Stimulated activated CD8-positive, alpha-beta memory T cell treated with anti-CD3 and anti-CD28 coated beads, Interleukin-7, amount 100 ng/mL, for 24 hours (primary cell): ENCODE measurements around the gene MYO1C.

Experiments used
- DNase-seq: peaks from one replicate; pipeline ENCODE4 v3.0.0-alpha.2; 2020; ENCODE audit warnings: low read depth

The MYO1C gene

GRCh38 chr17:1485423-1486376, 6.8 kb downstream of the MYO1C start:
- DNase-seq, result no peak

GRCh38 chr17:1484676-1485422, 7.6 kb downstream of the MYO1C start:
- no peak for DNase-seq

DNA sequence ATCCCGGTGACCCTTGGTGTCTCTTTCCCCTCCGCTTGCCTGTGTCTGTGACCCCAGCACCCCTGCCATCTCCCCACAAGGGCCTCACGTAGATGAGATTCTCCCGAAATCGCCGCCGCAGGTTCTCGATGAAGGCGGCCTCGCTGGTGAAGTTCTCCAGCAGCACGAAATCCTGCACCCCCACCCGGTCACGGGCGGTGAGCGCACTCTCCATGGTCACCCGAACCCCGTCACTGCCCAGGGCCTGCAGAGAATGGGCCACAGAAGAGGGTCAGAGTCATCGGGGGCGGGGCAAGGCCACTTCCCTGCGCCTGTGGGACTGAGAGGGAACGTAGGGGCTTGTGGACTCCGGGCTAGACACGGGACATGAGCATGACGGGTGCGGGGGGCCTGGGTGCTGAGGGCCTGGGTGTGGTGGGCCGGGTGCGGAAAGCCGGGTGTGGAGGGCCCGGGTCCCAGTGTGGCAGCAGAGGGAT, 8.4 kb downstream of the MYO1C start:
- no peak for DNase-seq

- DNase-seq, result no peak
Measured at GRCh38 chr17:1482680-1483079, 9.8 kb downstream of the MYO1C start.

GRCh38 chr17:1481736-1482135, 10.8 kb downstream of the MYO1C start:
- no peak for DNase-seq

- no peak for DNase-seq
Measured at GRCh38 chr17:1480747-1481465, 11.6 kb downstream of the MYO1C start.

DNA sequence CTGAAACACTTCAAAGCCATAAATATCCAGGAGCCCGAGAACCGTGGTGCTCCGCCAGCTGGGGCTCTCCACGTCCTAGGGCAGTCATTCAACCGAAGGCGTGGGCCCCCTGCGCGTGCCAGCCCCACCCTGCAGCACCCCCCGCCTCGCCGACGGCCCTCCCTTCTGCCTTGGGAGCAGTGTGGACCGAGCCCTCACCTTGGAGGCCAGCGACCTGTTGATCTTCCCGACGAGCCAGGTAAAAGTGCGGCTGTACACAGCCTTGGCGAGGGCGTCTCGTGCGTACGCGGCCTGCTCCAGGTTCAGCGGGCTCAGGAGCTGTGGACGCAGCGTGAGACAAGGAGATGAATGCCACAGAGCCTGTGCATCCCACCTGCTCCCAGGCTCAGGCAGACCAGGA, 14.1 kb downstream of the MYO1C start:
- no peak for DNase-seq

DNA sequence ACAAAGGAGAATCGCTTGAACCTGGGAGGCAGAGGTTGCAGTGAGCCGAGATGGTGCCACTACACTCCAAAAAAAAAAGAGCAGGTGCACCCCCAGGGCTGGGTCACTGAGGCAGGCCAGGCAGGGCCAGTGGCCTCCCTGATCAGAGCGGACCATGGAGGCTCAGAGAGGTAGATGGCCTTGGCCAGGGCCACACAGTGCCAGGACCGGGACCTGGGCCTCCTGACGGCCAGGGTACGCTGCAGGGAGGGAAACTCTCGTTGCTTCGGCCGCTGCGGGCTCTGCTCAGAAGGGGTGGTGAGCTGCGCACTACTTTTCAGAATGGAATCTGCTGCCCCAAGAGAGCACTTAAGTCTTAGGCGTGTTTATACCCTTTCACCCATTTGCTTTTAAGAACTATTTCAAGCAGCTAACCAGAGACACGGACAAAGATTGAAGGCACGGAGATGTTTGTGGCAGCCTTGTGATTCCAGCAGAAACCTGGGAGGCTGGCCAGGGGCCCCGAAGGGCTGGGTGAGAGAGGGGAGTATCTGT, 17.1 kb downstream of the MYO1C start:
- no peak for DNase-seq

DNA sequence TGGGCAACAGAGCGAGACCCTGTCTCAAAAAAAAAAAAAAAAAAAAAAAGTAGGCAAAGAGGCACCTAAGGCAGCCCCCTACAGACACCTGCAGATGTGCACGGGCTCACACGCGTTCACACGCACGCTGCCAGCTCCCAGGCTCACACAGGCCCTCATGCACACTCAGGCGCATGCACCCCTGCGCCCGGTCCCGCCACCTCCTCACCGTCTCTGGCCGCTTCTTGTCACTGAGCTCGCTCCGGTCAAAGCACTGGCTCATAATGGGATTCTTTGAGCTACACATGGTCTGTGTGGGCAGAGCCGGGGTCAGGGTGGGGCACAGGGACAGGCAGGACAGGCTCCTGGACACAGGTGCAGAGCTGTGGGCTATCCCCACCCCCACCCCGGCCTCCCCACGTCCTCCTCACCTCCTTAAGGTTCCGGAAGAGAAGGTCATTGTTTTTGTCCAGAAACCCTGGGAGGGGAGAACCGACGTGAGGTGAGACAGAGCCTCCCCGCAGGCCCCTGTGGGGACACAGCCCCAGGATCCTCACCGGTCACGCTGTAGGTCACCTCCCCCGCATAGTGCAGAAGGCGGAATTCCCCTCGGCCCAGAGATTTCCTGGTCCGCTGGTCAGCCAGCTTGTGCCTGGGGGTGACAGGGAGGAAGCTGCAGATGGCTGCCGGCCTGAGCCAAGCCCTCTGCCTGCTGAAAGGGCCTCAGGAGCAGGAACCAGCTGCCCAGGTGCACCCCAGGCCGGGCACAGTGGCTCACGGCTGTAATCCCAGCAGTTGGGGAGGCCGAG, 17.9 kb downstream of the MYO1C start:
- DNase-seq, result no peak

DNA sequence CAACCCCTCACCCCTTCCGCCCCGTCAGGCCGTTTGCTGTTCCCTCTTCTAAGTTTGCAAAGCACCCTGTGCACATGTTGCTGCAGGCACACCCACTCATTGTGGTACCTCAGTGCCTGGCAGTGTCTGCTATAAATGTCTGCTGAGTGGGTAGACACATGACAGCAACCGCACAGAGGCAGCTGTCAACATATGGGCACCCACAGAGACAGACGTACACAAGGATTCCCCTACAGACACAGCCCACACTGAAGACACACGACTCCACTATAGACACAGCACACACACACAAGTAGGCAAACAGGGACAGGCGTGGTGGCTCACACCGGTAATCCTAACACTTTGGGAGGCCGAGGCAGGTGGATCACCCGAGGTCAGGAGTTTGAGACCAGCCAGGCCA, 18.6 kb downstream of the MYO1C start:
- DNase-seq, result no peak

GRCh38 chr17:1473170-1473569, 19.3 kb downstream of the MYO1C start:
- no peak for DNase-seq

GRCh38 chr17:1471911-1472821, 20.3 kb downstream of the MYO1C start:
- no peak for DNase-seq

DNA sequence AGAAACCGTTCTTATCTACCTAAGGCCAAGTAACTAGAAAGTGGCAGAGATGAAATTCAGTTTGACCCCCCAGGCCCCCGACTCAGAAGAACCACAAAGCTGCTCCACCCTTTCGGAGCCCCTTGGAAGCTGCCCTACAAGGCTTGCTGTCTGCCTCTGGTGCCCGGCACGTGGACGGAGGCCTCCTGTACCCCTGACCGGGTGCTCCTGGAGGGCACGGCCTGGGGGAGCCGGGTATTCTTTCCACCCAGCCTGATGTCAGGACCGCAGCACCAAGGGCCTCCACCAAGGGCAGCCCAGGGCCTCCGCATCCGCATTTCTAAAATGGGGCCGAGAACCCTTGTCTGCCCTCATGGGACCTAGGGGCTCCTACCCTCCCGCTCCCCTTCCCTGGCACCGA, 21.0 kb downstream of the MYO1C start:
- DNase-seq, result no peak

DNA sequence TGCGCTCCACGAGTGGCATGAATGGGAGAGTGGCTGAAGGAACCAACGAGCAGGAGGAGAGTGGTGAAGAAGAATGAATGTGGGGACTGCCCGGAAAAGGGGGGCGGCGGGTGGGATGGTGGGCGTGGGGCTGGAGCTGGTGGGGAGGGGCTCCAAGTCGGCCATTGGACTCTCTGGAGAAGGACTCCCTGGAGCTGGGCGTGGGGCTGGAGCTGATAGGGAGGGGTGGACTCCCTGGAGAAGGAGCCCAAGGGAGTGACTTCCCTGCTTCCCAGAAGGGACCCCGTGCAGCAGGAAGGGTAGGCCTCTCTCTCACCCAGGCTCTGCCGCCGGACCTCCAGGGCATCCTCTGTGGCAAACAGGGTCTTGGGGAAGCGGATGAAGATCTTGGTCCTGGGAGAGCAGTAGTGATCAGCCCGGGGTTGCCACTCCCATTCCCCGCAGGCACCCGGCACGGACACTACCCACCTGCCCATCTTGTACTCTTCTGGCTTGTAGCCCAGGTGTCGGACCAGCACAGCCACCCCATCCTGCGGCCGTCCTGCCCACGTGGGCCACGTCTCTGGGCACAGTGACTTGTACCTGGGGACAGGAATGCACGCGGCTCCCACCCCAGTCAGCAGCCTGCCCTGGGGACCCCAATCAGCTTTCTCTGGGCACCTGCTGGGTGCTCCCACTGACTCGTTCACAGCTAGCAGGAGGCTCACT, 21.6 kb downstream of the MYO1C start:
- DNase-seq, result no peak

- DNase-seq, result no peak
Measured at GRCh38 chr17:1470071-1470754, 22.3 kb downstream of the MYO1C start.

DNA sequence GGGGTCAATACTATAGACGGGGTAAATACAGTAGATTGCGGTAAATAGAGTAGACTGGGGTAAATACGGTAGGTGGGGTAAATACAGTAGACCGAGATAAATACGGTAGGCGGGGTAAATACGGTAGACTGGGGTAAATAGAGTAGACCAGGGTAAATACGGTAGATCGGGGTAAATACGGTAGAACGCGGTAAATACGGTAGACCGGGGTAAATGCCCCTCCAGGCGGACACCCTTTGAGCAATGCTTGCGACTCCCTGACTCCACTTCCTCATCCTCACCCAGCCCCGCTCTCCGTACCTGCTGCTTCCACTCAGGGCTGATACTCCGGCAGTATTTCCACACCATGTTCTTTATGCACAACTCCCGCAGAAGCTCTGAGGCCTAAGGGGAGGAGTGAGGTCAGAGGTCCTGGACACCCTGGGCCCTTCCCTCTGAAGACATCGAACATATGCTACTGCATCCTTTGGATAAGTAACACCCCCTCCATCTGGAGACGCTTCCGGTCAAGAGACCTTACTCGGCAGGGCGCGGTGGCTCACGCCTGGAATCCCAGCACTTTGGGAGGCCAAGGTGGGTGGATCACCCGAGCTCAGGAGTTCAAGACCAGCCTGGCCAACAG, 23.1 kb downstream of the MYO1C start:
- no peak for DNase-seq

- DNase-seq, result no peak
Measured at GRCh38 chr17:1467898-1468492, 24.5 kb downstream of the MYO1C start.

DNA sequence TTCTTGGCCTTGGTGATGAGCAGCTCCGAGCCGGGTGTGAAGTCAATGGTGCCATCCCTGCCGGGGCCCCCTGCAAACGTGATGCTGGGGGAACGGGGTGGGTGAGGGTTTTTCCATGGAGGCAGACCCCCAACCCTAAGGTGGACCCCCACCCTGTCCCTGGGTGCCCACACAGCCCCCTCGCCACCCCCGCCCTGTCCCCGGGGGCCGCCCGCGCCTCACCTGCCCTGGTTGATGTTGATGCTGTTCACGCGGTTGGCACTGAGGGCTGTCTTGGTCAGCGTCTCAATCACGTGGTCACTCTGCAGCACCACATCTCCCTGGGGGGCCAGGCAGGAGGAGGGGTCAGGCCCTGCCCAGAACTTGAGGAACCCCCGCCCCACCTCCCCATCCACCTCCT, 25.2 kb downstream of the MYO1C start:
- no peak for DNase-seq
